Right lobe of liver (tissue), 4 donors: ENCODE results near the gene DPYD.

Experiments
- POLR2A ChIP-seq: fragments of 450-650 bp; IDR thresholded peaks from one replicate; pipeline ENCODE4 v1.6.1; 2017; ENCODE audit warnings: antibody characterized with exemption, mild to moderate bottlenecking
- TF ChIP-seq, protein P1 (sequence below), 4 donors: fragments of 200-600 bp in 3 of 4; fragments of 450-650 bp in 1 of 4; IDR thresholded peaks; one replicate each; pipeline versions ENCODE4 v1.5.1 to v1.8.0; 2016 to 2022; ENCODE audit warnings: antibody characterized with exemption in 4 of 4, mild to moderate bottlenecking in 2 of 4
- donor health status: DM: no; HTN: no; CAD: no.
- donor health status: DM: no; HTN: no; CAD: no.
- donor health status: DM: no; HTN: yes; CAD: no.

DNA sequence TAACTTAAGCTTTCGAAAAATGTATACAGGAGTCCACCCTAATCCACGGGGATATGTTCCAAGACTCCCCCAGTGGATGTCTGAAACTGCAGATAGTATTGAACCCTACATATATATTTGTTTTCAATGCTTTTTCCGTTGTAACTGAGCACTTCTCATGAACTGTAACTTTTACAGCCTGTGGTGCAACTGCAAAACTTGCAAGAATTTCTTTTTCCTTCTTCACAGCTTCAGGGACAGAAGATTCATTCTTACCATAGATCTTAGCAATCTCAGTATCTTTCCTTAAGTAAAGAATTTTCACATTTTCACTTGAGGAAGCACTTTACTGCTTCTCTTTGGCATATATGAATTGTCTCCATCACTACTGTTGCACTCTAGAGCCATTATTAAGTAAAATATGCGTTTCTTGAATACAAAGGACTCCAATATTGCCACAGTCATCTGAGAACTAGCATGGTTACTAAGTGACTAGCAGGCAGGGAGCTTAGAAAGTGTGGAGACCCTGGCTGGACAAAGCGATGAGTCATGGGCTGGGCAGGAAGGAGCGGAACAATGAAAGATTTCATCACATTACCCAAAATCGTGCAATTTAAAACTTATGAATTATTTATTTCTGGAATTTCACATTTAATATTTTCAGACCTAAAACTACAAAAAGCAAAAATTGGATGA lies 14.1 kb downstream of the DPYD start:
- TF ChIP-seq, protein P1, sequence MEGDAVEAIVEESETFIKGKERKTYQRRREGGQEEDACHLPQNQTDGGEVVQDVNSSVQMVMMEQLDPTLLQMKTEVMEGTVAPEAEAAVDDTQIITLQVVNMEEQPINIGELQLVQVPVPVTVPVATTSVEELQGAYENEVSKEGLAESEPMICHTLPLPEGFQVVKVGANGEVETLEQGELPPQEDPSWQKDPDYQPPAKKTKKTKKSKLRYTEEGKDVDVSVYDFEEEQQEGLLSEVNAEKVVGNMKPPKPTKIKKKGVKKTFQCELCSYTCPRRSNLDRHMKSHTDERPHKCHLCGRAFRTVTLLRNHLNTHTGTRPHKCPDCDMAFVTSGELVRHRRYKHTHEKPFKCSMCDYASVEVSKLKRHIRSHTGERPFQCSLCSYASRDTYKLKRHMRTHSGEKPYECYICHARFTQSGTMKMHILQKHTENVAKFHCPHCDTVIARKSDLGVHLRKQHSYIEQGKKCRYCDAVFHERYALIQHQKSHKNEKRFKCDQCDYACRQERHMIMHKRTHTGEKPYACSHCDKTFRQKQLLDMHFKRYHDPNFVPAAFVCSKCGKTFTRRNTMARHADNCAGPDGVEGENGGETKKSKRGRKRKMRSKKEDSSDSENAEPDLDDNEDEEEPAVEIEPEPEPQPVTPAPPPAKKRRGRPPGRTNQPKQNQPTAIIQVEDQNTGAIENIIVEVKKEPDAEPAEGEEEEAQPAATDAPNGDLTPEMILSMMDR (IDR thresholded peaks at IDR 0.05), result no peak
- TF ChIP-seq POLR2A, result no peak
